HG03175 (cell line): ENCODE results near the gene TUB.

ENCODE experiments used
- ATAC-seq: cut with Tn5 transposase; IDR thresholded peaks from one replicate; pipeline ENCODE4 v1.9.1; 2021; ENCODE audit warnings: mild to moderate bottlenecking, moderate library complexity; ENCODE audit not compliant: unreplicated experiment

TUB gene

GRCh38 chr11:8080674-8081590, at the start of gene TUB:
TSS of gene TUB (plus strand) at chr11:8081211. CDS start at chr11:8081511, 300 bp downstream.
- no peak for ATAC-seq

GRCh38 chr11:8031248-8032115, 49.5 kb upstream of the TUB start:
- no peak for ATAC-seq

GRCh38 chr11:8032122-8032521, 48.9 kb upstream of the TUB start:
- no peak for ATAC-seq

GRCh38 chr11:8032576-8033304, 48.3 kb upstream of the TUB start:
- no peak for ATAC-seq

- peak; percentile 84 for ATAC-seq
These were observed 47.5 kb upstream of the TUB start for GRCh38 chr11:8033305-8034105.

- ATAC-seq = no peak
These were observed 46.9 kb upstream of the TUB start for GRCh38 chr11:8034106-8034585.

GRCh38 chr11:8034604-8035190, 46.3 kb upstream of the TUB start:
- ATAC-seq = no peak

- no peak for ATAC-seq
These were observed 45.7 kb upstream of the TUB start for GRCh38 chr11:8035200-8035855.

- ATAC-seq = no peak
These were observed 44.8 kb upstream of the TUB start for GRCh38 chr11:8036002-8036802.

GRCh38 chr11:8036986-8037385, 44.0 kb upstream of the TUB start:
- ATAC-seq = no peak

- no peak for ATAC-seq
These were observed 42.6 kb upstream of the TUB start for GRCh38 chr11:8038393-8038792.

GRCh38 chr11:8038811-8039529, 42.0 kb upstream of the TUB start:
- no peak for ATAC-seq

GRCh38 chr11:8039530-8040260, 41.3 kb upstream of the TUB start:
- ATAC-seq = no peak

- ATAC-seq = no peak
These were observed 40.6 kb upstream of the TUB start for GRCh38 chr11:8040261-8040920.

GRCh38 chr11:8040921-8041285, 40.1 kb upstream of the TUB start:
- no peak for ATAC-seq

- no peak for ATAC-seq
These were observed 39.4 kb upstream of the TUB start for GRCh38 chr11:8041576-8041975.

GRCh38 chr11:8043756-8044155, 37.3 kb upstream of the TUB start:
- ATAC-seq = no peak
